GM21367 (cell line): ENCODE measurements around the gene SUPV3L1.
A peak's percentile ranks its signal among the peaks of the same experiment; 100 is the strongest.
"Not testable (repeated sequence)": the region's sequence is repeated elsewhere in the genome, so short reads cannot be mapped to it uniquely, and the experiment has no call there.

ENCODE experiments used
- ATAC-seq: cut with Tn5 transposase; IDR thresholded peaks from one replicate; pipeline ENCODE4 v1.9.1; 2021; ENCODE audit not compliant: unreplicated experiment

Gene SUPV3L1

DNA sequence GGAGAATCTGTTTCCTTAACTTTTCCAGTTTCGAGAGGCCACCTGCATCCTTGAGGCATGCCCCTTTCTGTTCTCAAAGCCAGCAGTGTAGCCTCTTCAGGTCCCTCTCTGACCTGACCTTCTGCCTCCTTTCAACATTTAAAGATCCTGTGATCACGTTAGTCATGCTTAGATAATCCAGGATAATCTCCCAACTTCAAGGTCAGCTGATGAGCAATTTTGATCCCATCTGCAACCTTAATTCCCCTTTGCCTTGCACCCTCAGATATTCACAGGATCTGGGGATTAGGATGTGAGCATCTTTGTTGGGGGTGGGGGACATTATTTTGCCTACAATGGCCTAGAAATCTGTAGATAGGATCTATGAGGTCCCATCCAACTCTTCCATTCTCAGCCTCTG, 48.1 kb downstream of the SUPV3L1 start:
- no peak for ATAC-seq

GRCh38 chr10:69229616-69229916, 49.5 kb downstream of the SUPV3L1 start:
- no peak for ATAC-seq

- no peak for ATAC-seq
Observed at GRCh38 chr10:69230128-69230527, 50.1 kb downstream of the SUPV3L1 start.

DNA sequence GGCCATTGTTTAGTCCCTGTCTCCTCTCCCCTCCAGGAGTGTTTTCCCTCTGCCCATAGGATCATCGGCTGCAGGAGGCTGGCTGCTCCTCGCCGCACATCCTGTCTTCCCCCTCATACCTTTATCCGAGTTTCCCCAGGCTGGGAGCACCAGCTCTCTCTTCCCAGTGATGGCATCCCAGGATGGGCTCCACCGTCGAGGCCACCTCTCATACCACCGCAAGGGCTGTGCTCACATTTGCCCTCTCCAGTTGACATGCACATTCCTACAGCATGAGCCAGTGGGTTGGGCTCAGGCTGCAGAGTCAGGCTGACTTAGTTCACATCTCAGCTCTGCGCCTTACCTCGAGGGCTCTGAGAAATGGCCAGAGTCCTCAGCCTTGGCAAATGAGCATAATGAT, 52.2 kb downstream of the SUPV3L1 start:
- no peak for ATAC-seq

- no peak for ATAC-seq
Observed at GRCh38 chr10:69232736-69233480, 52.9 kb downstream of the SUPV3L1 start.

GRCh38 chr10:69234447-69234846, 54.4 kb downstream of the SUPV3L1 start:
- no peak for ATAC-seq

DNA sequence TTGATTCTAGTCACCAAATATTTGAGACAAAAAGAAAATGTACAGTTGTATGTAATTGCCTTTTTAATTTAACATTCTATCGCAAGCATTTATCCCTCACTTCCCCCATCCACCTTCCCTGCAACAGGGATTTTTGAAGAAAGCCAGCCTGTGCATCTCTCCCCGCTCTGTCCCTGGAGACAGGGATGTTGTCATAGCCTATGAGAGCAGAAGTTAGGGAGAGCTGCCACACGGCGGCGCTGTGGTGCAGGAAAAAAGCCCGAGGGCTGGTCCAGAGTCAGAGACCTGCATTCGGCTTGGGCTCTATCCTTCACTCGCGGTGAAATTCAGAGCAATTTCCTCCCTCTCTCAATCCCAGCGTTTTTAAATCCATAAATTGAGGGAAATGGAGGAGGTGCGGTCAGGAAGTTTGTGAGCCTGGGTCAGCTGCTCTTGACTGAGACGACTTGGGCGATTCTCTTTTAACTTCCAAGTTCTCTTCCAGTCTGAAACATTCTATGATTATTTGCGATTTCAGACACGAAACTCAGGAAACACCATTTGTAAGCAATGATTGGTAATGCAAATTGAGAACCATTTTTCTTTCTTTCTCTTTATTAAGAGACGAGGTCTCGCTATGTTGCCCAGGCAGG, 57.6 kb downstream of the SUPV3L1 start:
- ATAC-seq = peak; percentile 89

- ATAC-seq = no peak
Observed at GRCh38 chr10:69239136-69239535, 59.1 kb downstream of the SUPV3L1 start.

- no peak for ATAC-seq
Observed at GRCh38 chr10:69239816-69240434, 59.9 kb downstream of the SUPV3L1 start.

GRCh38 chr10:69240455-69240854, 60.4 kb downstream of the SUPV3L1 start:
- ATAC-seq = no peak

DNA sequence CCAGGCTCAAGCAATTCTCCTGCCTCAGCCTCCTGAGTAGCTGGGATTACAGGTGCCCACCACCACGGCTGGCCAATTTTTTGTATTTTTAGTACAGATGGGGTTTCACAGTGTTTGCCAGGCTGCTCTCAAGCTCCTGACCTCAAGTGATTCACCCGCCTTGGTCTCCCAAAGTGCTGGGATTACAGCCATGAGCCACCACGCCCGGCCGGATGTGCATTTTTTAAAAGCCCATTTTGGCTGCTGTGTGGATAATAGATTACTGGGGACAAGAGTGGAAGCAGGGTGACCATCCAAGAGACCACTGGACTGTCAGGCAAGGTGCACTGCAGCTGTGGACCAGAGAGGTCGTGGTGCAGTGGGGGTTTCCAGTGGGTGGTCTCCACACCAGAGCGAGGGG, 61.5 kb downstream of the SUPV3L1 start:
- ATAC-seq = no peak

DNA sequence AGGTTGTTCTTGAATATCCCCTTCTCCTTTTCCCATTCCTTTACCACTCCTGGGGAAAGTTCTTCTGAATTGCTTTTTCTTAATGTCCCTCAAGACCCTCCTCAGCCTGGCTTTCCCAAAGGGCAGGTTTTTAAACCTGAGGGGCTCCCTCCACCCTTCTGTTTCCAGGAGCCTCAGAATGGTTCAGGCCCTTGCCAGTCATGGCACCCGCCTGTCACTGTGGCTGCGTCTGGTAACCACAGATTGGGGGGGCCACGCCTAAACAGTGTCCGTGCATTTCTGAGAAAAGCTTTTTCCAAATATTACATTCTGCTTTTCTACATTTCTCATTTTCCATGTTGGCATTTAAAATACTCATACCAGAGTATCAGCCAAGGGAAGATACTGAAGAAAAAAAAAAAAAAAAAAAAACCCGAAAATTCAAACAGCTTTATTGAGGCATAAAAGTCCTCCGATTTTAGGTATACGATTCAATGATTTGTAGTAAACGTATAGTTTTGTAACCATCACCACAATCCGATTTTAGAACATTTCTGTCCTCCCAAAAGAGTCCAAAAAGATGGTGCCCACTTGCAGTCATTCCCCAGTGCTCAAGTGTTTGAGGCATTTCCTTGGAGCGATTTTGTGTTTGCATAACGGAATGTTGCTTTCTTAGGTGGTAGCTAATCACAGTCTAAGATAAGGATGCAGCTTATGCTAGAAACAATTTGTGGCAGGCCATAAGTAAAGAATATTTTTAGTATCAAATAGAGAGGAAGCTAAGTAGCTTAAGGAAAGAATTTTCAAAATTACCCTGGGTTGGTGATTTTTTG, 62.2 kb downstream of the SUPV3L1 start:
- ATAC-seq = no peak

DNA sequence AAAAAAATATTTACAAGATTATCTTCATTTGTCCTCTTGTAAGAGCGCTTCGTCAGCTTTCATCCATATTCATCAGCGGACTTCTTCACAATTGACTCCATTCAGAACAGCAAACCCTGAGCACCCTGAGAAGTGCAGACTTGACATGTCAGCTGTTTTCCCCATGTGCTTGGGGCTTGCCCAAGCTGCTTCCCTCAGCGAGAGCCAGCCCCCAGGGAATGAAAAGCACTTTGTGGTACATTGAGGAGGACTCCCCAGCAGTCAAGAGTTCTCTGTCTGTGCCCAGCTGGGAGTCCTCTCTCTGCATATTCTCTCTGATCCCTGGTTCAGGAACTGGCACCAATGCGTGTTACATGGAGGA, 62.8 kb downstream of the SUPV3L1 start:
- no peak for ATAC-seq

- ATAC-seq = no peak
Observed at GRCh38 chr10:69243817-69244216, 63.8 kb downstream of the SUPV3L1 start.

DNA sequence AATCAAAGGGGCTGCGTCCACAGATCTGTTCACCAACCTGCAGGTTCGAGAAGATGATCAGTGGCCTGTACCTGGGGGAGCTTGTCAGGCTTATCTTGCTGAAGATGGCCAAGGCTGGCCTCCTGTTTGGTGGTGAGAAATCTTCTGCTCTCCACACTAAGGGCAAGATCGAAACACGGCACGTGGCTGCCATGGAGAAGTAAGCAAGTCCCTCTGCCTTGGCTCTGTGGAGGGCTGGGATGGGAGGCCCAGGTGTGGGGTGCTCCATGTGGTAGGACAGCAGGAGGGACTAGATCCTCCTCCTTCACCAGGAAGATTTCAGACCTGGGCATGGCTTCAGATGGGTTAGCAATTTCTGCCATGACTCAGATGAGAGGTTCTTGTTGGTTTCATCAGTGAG, 66.0 kb downstream of the SUPV3L1 start:
- no peak for ATAC-seq

- no peak for ATAC-seq
Observed at GRCh38 chr10:69246581-69247312, 66.7 kb downstream of the SUPV3L1 start.

- no peak for ATAC-seq
Observed at GRCh38 chr10:69247313-69247710, 67.3 kb downstream of the SUPV3L1 start.

DNA sequence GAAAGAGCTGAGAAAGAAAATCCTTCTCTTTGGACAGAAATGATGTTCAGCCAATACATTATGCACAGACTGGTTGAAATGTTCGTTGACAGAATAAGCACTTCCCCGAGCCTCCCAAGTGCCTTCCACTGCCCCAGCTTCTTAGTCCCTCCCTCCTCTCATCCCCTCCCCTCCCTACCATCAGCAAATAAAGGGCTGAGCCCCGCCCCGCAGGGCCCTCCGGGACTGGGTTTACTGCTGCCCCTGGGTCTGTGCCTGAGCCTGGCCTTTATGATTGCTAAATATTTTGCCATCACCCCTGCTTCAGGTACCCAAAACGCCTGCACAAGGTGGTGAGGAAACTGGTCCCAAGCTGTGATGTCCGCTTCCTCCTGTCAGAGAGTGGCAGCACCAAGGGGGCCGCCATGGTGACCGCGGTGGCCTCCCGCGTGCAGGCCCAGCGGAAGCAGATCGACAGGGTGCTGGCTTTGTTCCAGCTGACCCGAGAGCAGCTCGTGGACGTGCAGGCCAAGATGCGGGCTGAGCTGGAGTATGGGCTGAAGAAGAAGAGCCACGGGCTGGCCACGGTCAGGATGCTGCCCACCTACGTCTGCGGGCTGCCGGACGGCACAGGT, 68.2 kb downstream of the SUPV3L1 start:
- ATAC-seq = no peak

- no peak for ATAC-seq
Observed at GRCh38 chr10:69250041-69250440, 70.0 kb downstream of the SUPV3L1 start.

- not testable (repeated sequence) for ATAC-seq
Observed at GRCh38 chr10:69251417-69251816, 71.4 kb downstream of the SUPV3L1 start.

- ATAC-seq = no peak
Observed at GRCh38 chr10:69253171-69253570, 73.1 kb downstream of the SUPV3L1 start.
